Activated CD8-positive, alpha-beta memory T cell treated with anti-CD3 and anti-CD28 coated beads, Interleukin-2, amount 50 U/mL, for 1 hour (primary cell): ENCODE results near the gene TMEM196.

Experiments
- DNase-seq: peaks from one replicate; pipeline ENCODE4 v3.0.0-alpha.2; 2020; ENCODE audit errors: extremely low read depth

TMEM196 gene

GRCh38 chr7:19772841-19773760 is at the start of gene TMEM196:
TMEM196 (minus strand) TSS chr7:19773617; CDS start chr7:19772696, 921 bp downstream.
- no peak for DNase-seq

DNA sequence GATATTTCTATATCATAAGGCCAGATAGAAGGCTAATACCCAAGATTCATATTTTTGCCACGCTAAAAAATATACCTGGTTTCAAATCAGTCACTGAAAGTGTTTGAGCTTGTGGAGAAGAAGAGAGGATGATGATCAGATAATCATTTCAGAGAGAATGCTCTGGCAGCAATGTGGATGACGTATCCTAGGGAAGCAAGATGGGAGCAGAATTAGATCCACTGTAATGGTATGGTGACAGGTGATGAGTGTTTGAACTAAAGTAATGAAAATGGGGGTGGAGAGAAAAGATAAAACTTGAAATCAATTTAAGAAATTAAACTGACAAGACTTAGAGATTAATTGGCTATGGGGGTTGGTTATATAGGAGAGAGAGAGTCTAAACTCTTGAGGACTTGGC is 42.7 kb upstream of the TMEM196 start:
- DNase-seq = no peak

GRCh38 chr7:19815546-19815945 is 42.1 kb upstream of the TMEM196 start:
- DNase-seq = no peak

- DNase-seq = no peak
Measured at GRCh38 chr7:19814776-19815175, 41.4 kb upstream of the TMEM196 start.

GRCh38 chr7:19811386-19811785 is 38.0 kb upstream of the TMEM196 start:
- no peak for DNase-seq

DNA sequence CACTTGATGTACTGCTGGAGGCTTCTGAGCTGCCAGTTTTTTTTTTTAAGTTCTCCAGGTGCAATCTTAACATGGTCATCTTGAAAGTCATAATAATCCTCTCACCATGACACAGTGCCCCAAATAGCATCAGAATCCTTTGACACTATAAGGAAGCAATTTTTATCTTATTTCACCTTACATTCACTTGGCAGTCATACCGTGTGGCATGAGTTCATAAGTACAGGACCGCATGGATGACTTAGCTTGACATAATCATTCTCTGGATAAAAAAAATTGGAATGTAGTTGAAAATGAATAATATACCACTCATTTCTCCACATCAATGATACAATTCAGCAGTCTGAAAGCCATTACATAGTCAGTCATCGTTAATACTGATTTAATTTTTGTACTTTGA is 25.6 kb upstream of the TMEM196 start:
- DNase-seq = no peak

GRCh38 chr7:19783541-19783940 is 10.1 kb upstream of the TMEM196 start:
- no peak for DNase-seq

DNA sequence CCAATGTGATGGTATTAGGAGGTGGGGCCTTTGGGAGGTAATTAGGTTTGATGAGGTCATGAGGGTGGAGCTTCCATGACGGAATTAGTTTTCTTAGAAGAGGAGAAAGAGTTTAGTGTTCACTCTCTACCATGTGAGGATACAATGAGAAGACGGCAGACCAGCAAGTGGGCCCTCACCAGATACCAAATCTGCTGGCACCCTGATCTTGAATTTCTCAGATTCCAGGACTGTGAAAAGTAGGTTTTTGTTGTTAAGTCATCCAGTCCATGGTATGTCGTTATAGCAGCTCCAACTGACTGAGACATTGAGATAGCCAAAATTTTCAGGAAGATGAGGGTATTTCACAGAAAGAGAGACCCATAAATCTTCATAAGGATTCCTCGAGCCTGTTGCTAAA is 3.6 kb upstream of the TMEM196 start:
- DNase-seq = no peak

DNA sequence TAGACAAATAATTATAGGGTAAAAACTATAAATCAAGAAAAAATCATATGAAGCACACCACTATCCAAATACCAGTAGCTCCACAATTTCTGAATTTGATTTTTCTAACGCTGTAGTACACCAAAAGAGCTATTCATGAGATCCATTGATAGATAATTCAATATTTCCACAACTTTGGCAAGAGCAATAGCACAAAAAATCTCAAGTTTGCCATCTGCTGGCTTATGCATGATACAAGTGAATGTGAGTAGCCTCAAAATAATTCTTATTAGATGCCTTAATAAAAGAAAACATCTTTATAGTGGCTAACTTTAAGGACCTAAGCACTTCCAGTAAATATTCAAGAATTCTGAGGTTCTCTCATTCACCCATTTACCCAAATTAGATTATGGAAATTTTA is 2.2 kb upstream of the TMEM196 start:
- no peak for DNase-seq

DNA sequence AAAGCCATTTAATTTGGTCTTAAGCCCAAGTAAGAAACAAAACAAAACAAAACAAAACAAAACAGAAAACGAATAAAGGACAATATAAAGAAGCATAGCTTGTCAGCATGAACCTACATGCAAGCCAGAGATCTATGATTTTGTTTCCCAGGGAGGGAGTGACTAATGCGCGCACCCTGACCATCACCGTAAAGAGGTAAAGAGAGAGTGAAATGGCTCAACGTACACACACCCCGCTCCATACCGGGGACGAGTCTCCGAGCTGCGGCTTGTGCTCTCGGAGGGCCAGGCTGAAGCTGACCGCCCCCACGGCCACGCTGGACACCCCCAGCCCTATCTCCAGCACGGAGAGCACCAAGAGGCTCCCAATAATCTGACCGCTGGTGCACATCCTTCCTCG is 1.1 kb downstream of the TMEM196 start:
- no peak for DNase-seq

DNA sequence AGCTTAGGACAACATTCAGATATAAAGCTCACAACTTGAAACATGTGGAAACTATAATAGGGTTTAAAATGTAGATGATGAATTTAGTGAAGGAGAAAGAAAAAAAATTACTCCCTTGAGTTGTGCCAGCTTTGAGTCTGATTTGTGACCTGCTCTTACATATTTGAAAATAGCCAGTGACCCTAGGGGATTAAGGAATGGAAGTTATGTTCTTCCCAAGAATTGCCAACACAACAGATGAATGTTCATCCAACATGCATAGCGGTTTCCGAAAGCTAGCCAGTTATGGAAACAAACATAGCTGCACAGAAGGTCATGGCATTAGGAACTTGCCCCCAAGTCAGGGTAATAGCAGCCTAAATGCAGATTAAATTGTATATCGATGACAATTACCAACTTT is 10.8 kb downstream of the TMEM196 start:
- DNase-seq = no peak

DNA sequence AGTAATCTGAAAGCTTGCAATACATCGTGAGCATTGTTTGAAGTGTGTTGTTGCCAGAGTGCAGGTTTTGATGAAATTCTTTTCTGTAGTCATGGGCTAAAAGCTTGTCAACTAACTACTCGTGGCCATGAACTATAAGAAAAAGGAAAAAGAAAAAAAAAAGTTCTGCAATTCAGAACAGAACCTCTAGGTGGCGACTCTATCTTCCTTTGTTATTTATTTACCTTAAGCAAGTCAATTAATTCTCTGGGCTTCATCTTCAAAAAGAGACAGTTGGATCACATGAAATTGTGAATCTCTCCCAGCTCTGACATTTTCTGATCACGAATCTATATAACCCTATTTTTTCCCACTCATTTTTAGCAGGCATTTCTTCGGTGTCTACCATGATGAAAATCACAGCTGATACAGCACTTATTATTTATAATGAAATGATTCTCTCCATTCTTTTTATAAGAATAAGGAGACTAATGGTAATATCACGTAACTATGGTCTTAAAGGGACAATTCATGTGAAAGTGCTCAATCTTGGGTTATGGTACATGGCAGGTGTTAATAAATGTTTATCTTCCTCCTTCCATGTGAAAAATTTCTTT is 18.8 kb downstream of the TMEM196 start:
- no peak for DNase-seq

DNA sequence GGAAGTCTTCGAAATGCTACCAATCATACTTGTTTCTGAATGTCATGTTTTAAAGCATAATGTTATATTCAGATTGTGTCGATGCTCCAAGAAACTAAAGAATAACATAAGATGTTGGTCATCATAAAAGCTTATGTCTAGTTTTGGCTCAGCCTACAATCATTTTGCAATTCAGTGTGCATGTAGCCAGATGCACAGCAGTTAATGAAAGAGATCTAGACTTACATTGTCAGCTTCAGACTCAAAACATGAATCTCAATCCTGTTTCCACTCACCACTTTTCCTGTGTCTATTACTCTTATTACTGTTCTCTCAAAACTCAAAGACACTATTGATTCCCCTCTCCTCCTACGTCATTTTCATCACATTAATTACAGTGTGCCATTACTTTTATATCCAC is 21.4 kb downstream of the TMEM196 start:
- no peak for DNase-seq

- no peak for DNase-seq
Measured at GRCh38 chr7:19749658-19750057, 23.8 kb downstream of the TMEM196 start.

DNA sequence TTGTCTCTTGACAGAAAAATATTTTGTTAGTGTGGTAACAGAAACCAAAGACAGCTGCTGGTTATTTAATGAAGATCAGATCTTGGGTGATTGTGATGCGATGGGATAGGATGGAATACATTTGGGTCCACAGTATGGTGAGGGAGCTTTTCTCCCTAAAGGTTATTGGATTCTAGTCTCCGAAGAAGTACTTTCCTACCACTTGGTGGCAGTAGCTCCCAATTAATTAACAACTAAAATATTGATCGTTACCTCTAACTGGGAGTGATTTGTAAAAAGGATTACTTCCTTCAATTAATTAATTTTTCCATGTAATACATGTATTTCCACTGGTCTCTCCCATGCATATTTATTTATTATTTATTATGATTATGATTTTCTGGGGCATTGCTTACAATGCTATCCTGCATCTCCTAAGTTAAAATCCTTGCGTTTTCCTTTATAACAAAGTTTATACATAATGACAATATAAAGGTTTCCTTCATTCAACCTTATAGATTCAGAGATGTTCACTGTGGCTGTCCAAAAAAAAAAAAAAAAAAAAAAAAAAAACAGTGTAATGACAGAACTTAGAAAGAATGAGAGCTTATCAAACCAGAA is 25.6 kb downstream of the TMEM196 start:
- DNase-seq = no peak

DNA sequence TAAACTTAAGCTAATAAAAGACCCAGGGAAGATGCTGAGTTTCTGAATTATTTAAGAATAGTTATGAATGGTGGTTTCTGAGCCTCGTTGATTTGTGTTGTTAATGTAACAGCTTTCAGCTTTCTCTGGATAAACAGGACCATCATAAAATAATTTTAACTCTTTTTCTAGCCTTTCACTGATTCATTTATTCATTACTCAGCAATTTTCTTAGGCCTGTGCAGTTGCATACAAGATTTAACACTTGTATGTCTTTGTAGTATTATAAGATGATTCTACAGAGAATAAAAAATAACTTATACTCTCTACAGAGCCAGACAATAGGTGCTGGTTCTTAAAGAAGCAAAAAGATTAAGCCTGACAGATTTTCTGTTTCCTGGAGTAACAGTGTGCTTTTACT is 29.3 kb downstream of the TMEM196 start:
- no peak for DNase-seq

- DNase-seq = no peak
Measured at GRCh38 chr7:19728716-19729115, 44.7 kb downstream of the TMEM196 start.

- no peak for DNase-seq
Measured at GRCh38 chr7:19725770-19726169, 47.6 kb downstream of the TMEM196 start.

DNA sequence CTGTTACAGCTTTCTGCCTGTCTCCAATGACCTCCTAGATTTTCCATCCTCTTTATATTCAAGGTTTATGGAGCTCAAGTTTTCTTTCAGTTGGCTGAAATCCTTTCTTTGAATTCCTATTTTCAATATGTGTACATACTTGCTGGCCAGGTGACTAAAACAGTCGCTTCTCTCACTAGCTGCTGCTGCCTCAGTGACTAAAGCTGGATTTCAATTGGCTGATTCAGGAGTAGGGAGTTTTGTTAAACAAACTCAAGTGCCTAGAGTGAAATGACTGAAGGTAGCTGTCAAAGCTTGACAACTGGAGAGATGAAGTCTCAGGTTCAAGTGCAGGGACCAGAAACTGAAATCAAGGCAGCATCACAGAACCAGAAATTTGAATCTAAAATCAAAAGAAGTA is 57.9 kb downstream of the TMEM196 start:
- DNase-seq = no peak

DNA sequence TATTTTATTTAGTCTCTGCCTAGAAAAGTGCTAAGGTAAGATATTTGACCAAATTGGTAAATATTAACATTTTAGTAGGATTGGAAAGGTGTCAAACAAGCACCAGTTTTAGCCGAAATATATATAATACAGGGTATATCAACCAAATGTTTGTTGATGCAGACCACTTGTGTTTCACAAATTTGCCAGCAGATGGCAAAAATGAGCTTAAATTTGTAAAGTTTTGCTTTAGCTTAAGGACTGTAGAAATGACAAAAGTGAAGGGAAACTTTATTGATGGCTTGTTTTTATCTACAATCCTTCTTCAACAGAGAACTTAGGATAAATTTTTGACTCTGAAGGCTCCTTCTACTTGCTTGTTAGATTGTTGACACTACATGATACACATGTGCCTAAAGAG is 59.7 kb downstream of the TMEM196 start:
- no peak for DNase-seq

DNA sequence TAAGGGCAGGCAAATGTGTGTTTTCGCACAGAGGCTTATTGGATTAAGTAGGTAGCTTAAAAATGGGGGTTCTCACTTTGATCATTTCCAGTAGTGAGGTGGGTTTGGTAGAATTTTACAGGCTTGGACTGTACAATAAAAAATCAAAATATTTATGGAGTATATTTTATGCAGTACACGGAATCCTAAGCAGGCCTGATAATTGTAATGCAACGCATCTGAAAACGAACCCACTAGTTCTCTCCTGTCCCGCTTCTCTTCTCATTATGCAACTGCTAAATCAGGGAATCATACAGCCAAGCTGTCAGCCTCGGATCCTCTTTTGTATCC is 64.2 kb downstream of the TMEM196 start:
- DNase-seq = no peak

DNA sequence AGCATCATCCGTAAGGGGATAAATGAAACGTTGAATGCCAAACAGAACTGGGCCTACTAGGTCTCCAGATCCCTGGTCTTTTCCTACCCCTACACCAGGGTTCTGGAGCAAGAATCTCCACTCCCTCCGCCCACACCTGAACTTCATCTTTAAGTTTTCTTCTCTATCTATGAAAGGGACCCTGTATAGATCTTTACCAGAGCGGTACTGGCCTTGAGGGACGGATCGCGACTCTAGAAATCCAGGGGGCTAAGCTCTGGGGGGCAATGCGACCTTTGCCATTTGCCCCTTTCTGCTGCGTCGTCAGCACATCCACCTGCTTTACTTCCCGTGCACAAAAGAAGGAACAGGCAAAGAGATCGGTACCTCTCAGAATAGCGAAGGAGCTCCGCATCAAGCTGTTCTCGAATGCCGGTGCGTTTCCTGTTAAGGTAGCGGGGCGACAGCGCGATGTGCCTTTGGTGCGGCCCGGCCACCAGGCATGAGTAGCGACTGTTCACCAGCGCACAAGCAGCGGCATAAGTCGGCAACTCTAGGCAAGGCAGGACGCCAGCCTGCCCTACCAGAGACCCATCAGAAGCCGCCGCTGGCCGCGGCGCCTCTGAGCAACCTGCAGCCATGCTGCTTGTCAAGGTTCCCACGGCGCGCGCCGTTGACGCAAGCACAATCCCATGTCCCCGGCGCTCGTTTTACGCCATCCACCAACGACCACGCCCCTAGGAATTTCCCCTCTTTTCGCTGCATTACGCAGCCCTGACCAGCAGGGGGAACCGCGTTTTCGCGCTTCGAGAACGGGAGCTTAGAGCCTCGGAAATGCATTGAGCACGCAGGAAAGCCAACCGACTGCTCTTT is 64.8 kb downstream of the TMEM196 start, which contains the start of gene POLR1F:
Gene POLR1F (minus strand): TSS at position 641 of the 852 bp plus-strand sequence. CDS start 21 bp downstream, at position 620.
- DNase-seq = peak; percentile 75
